HG02840 (cell line): ENCODE measurements around the gene ANKFN1.

Source experiments
- ATAC-seq: cut with Tn5 transposase; IDR thresholded peaks from one replicate; pipeline ENCODE4 v1.9.1; 2021; ENCODE audit warnings: mild to moderate bottlenecking, moderate library complexity, moderate number of reproducible peaks; ENCODE audit not compliant: unreplicated experiment, low FRiP score

The ANKFN1 gene

DNA sequence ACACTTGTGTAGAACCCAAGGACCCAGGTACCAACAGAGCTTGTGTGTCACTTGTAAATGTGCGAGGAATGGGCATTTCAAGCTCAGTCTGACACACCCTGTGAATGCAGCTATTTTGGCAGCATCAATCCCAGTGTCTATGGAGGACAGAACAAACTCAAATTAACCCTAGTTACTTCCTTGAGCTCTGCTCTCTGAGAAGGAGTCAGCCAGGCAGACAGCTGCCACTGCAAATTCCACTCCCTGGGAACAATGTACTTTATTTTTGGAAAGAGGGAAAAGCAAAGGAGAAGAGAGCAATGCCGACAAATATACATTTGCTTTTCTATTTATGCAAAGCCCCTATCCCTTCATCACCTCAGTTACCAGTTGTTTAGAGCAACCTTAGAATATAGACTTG is 391.8 kb downstream of the ANKFN1 start:
- no peak for ATAC-seq

- ATAC-seq: no peak
These were observed 392.7 kb downstream of the ANKFN1 start for GRCh38 chr17:56545930-56546329.

DNA sequence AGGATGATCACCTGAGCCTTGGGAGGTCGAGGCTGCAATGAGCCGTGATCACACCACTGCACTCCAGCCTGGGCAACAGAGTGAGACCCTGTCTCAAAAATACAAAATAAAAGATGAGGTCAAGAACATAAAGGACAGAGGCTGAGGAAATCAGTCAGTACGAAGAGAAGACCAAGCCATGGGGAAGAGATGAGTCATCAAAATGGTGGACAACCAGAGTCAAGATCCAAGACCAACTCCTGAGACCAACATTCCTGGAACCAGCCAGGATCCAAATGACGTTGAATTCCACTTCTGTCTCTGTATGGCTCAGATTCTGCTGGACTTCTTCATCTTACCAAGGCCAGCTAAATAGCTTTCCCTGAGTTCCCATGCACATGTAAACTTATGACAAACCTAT is 395.4 kb downstream of the ANKFN1 start:
- no peak for ATAC-seq

DNA sequence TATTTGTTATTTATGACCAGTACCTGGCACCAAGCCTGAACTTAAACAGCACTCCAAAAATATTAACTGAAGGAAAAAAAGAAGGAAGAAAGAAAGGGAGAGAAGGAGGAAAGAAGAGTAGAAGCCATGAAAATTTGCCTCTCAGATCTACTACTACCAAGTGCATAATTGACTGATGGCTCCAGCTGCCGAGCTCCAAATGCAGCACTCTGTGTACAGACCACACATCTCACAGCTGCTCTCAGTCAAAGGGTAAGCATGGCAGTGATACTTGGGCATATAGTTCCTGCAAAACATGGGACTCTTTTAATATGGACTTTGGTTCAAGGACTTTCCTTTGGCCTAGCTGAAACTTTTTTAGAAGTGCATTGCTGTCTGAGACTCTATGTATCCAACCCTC is 396.2 kb downstream of the ANKFN1 start:
- no peak for ATAC-seq

DNA sequence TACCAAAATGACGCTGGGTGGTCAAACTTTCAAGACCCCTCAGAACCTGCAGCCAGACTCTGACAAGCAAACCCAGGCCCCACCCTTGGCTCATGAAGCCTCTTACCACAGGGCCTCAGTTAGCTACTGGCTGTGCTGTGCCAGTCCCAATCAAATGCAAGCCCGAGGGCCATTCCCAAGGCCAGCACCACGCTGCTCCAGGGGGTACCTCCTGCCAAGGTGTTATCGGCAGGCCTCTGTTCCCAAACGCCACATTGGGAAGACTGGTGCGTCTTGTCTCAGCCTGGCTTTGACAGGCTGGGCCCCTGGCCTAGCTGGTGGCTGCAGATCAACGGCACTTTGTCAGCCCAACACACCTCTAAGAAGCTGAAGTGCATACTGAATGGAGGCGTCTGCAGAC is 404.4 kb downstream of the ANKFN1 start:
- no peak for ATAC-seq

- ATAC-seq: no peak
These were observed 404.8 kb downstream of the ANKFN1 start for GRCh38 chr17:56558088-56558487.
